DMS153 treated with DMSO at 0.1 percent for 48 hours (cell line): ENCODE results near the gene GUK1.

Source experiments
- DNase-seq: peaks from one replicate; lab custom pipeline; 2025; ENCODE audit not compliant: unreplicated experiment; lab: John Stamatoyannopoulos, UW

GUK1 gene

GRCh38 chr1:228149406-228150119, 9.5 kb downstream of the GUK1 start, which contains the start of gene GJC2:
Gene GJC2 (plus strand): TSS chr1:228149930. CDS start chr1:228157759, 7,829 bp downstream.
- DNase-seq = no peak

GRCh38 chr1:228150120-228150460, 10.0 kb downstream of the GUK1 start:
- DNase-seq = no peak

- DNase-seq = no peak
Observed at GRCh38 chr1:228150461-228151179, 10.5 kb downstream of the GUK1 start.

DNA sequence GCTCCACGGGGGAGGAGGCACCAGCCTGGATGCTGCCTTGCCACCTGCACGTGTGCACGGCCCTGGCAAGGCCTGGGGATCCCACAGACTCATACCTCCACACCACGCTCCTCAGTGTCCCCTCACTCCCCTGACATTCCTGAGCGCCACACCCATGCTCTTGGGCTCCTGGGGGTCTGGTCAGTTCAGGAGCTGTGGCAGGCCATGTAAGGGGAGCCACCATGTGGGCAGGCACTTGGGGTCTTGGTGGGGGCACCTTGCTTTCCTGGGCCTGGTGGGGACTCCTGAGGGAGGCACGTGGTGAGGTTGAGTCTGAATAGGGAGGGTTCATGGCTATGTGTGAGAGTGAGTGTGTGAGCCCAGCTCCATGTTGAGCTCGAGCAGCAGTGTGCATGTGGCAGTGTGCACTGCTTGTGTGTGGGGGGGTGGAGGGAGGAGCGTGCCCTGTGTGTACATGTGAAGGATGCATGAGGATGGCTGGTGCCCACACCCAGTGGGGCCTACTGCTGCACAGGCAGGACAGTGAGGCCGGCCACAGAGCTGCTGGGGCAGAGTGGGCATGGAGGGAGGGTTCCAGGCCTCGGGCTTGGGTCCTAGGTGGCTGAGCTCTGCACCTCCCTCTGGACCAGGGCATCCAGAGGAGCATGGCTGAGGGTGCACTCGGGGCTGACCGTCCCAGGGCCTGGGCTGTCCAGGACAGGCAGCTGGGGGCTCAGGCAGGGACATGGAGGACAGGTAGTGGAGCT, 11.3 kb downstream of the GUK1 start:
- no peak for DNase-seq

GRCh38 chr1:228152097-228152917, 12.2 kb downstream of the GUK1 start:
- DNase-seq = no peak

GRCh38 chr1:228152918-228153258, 12.8 kb downstream of the GUK1 start:
- DNase-seq = no peak

GRCh38 chr1:228154021-228154669, 14.1 kb downstream of the GUK1 start:
- DNase-seq = no peak

GRCh38 chr1:228154670-228155571, 14.8 kb downstream of the GUK1 start:
- no peak for DNase-seq

DNA sequence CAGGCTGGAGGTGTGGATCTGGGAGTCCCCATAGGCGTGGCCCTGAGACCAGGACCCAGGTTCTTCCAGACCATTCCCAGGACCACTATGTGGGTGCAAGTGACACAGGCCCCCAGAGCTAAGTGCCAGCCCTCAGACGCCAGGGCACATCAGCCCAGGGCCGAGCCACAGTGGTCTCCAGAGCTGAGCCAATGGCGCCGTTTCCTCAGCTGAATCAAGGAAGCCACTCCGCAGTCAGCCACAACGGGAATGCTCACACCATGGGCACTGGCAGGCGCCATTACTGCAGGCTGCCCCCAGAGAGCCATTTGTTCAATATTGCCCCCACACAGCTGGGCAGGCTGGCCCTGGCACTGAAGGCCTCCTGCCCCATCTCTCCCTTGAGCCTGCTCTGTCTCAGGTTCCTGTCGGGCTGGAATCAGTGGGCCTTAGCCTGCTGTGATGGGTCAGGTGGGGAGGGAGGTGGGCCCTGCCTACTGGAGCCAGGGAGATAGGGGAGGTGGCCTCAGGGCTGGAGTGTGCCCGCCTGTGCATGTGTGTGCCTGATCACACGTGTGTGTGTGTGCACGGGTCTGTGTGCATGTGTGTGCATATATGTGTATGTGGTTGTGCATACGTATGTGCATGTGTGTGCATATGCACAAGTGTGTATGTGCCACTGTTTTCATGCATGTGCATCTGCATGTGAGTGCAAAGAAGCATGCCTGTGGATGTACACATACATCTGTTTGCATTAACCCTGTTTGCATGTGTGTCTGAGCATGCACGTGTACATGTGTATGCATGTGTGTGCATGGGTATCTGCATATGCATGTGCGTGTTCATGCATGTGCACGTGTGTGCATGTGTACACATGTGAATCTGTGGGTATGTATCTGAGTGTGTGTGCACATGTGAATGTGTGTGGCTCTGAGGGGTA, 15.8 kb downstream of the GUK1 start:
- DNase-seq = no peak

DNA sequence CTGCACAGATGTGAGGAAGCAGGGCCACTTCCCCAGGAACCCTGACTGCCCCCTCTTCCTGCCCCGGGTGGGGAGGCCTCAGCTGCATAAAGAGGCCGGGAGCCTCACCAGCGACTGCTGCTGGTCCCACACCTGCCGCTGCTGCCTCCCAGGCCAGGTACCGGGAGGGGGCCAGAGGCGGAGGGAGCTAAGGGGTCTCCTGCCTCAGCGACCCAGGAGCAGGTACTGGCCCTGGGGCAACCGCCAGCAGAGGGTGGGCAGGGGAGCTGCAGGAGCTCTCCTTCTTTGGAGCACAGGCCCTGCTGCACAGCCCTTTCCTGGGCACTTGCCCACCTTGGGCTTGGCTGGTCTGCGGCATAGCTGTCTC, 16.4 kb downstream of the GUK1 start:
- DNase-seq = no peak

DNA sequence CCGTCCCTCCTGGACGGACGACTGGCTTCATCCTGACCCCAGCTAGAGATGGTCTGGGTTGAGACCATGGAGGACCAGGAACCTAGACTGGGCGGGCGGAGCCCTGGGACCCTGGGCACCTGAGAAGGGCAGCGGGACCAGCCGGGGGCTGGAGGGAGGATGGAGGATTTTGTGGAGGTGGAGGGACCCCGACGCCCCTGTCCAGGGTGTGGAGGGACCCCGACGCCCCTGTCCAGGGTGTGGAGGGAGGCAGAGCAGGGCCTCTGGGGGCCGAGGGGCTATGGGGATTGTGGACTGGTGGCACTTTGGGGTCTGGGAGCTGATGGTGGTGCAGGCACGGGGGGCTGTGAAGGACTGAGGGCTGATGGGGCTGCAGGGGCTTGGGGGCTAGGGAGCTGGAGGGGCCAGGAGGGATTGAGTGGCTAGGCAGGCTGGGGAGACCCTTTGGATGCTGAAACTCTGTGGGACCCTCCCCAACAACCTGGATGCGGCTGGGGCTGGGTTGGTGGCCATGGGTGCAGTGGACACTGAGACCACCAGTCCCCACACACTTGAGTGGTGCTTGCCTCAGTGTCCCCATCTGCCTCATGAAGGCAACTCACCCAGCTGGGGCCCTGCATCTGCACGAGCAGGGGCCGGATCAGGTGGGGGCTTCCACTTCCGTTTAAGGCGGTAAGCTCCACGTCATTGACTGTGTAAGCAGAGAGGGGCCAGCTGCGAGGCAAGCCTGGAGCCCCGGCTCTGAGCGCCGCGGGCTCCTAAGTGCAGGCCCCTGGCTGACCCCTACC, 17.1 kb downstream of the GUK1 start:
- DNase-seq = no peak

- no peak for DNase-seq
Observed at GRCh38 chr1:228157729-228158126, 17.6 kb downstream of the GUK1 start.

DNA sequence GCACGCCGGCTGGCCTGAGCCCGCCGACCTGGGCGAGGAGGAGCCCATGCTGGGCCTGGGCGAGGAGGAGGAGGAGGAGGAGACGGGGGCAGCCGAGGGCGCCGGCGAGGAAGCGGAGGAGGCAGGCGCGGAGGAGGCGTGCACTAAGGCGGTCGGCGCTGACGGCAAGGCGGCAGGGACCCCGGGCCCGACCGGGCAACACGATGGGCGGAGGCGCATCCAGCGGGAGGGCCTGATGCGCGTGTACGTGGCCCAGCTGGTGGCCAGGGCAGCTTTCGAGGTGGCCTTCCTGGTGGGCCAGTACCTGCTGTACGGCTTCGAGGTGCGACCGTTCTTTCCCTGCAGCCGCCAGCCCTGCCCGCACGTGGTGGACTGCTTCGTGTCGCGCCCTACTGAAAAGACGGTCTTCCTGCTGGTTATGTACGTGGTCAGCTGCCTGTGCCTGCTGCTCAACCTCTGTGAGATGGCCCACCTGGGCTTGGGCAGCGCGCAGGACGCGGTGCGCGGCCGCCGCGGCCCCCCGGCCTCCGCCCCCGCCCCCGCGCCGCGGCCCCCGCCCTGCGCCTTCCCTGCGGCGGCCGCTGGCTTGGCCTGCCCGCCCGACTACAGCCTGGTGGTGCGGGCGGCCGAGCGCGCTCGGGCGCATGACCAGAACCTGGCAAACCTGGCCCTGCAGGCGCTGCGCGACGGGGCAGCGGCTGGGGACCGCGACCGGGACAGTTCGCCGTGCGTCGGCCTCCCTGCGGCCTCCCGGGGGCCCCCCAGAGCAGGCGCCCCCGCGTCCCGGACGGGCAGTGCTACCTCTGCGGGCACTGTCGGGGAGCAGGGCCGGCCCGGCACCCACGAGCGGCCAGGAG, 18.3 kb downstream of the GUK1 start:
- DNase-seq = no peak

DNA sequence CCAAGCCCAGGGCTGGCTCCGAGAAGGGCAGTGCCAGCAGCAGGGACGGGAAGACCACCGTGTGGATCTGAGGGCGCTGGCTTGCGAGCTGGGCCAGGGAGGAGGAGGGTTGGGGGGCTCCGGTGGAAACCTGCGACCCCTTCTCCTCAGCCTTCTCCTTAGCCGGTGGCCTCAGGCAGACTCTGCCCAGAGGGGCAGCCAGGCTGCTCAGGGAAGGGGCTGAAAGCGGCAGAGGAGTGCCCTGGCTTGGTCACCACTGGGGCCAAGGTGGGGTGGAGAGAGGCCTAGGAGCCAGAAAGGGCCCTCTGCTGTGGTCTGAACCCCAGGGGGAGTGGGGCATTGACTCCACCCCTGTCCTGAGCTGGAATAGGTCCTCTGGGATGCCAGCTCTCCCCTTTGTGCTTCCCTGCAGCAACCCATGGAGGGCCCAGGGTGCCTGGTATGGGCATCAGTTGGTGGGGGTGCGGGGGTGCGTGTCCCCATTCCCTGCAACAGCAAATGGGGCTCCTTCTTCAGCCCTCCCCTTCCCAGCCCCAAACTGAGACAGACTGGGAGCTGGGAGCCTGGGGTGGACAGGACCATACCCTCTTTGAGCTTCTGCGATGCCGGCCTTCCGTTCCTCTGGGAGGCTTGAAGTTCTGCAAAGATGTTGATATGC, 19.1 kb downstream of the GUK1 start:
- DNase-seq = no peak

DNA sequence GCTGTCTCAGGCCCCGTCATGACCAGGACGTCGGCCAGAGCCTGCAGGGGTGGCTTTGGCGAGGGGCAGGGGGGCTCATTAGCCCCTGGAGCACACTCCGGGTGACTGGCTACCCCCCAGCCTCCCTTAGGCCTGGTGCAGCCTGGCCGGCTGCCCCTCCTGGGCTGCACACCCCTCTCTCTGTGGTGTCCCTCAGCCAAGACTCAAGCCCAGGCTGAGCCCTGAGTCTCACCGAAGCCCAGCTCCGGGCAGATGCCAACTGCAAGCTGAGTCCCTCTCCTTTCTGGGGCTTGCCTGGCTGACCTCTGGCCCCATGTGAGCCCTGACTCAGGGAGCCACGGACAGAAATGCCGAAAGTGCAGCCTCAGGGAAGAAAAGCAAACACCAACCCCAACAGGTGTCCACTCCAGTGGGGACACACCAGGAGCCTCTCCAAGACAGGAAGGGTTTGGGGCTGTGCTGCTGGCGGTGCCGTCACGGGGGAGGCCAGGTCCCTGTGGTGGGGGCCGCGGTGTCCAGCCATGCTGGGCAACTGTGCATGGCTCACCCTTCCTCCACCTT, 20.2 kb downstream of the GUK1 start:
- no peak for DNase-seq

DNA sequence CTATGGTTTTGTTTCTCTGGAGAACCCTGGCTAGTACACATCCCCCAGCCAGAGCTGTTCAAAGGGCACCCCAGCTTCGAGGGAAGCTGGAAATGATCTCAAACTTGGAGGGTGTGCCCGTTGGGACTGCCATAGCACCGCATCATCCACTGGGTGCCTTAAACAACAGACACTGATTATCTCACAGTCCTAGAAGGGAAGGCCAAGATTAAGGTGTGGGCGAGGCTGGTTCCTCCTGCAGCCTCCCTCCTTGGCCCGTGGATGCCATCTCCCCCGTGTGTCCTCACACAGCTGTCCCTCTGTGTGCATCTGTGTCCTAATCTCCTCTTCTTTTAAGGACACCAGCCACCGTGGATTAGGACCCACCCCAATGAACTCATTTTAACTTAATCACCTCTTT, 21.3 kb downstream of the GUK1 start:
- DNase-seq = no peak
